A549 (cell line): ENCODE data around the gene ARMH4. TPM values are rescaled to one million over a fixed set of nuclear protein-coding genes. Genes with fewer than 3 reads are reported as not detected.

ENCODE experiments used
- ATAC-seq, 2 experiments: fragments of 200-7000 bp in 1 of 2; fragments of >200 bp in 1 of 2; cut with Nextera tagmentation in 1 of 2; cut with Tn5 transposase in 1 of 2; 3 replicates each; pipeline versions ENCODE4 v1.8.0 to v1.9.1; 2018 to 2020; ENCODE audit warnings: mild to moderate bottlenecking in 1 of 2, moderate library complexity in 1 of 2
- CTCF ChIA-PET: fragments of 300-600 bp; sonication (Branson Sonifier 250); formaldehyde crosslinking; extraction: SDS; loops from one replicate; lab custom pipeline; 2021; ENCODE audit warnings: antibody characterized with exemption, inconsistent platforms; lab: Yijun Ruan, JAX
- POLR2A ChIA-PET: fragments of 350-600 bp; formaldehyde crosslinking; extraction: SDS; loops from one replicate; lab custom pipeline; 2021; ENCODE audit warnings: antibody characterized with exemption, inconsistent platforms; lab: Yijun Ruan, JAX
- DNase-seq, 2 experiments: peaks; one replicate each; pipeline versions ENCODE4 v3.0.0 to v3.0.0-alpha.2; 2011 to 2016; ENCODE audit warnings: low read depth in 1 of 2, low spot score in 1 of 2
- FAIRE-seq: peaks from 2 replicates; lab custom pipeline; 2011; peaks lifted over from hg19 to GRCh38; lab: Jason Lieb, UNC
- H3K27ac ChIP-seq, 2 experiments: fragments of >200 bp; sonication (Bioruptor Twin); formaldehyde crosslinking; 3 replicates each; pipeline ENCODE4 v1.5.1; 2016 to 2017
- H3K4me1 ChIP-seq: fragments of >200 bp; sonication (Bioruptor Twin); formaldehyde crosslinking; 3 replicates; pipeline ENCODE4 v1.6.1; 2016
- H3K4me2 ChIP-seq: fragments of >200 bp; sonication (Bioruptor Twin); formaldehyde crosslinking; 3 replicates; pipeline ENCODE4 v1.6.1; 2016
- H3K4me3 ChIP-seq: fragments of >200 bp; sonication (Bioruptor Twin); formaldehyde crosslinking; 3 replicates; pipeline ENCODE4 v1.5.1; 2016
- H3K9me3 ChIP-seq: fragments of >200 bp; sonication (Bioruptor Twin); formaldehyde crosslinking; 3 replicates; pipeline ENCODE4 v1.6.1; 2016
- ATOH8 ChIP-seq: fragments of 250-450 bp; sonication (Bioruptor Pico); IDR thresholded peaks from 2 replicates; pipeline ENCODE4 v1.5.0; 2020; ENCODE audit warnings: low read depth, mild to moderate bottlenecking, moderate library complexity
- BCL3 ChIP-seq: fragments of >200 bp; sonication (Bioruptor Twin); formaldehyde crosslinking; IDR thresholded peaks from 3 replicates; pipeline ENCODE4 v1.6.1; 2016
- CBX8 ChIP-seq: fragments of 200-600 bp; sonication (generic); IDR thresholded peaks from 2 replicates; pipeline ENCODE4 v1.6.1; 2016
- CHD4 ChIP-seq: fragments of 200-600 bp; sonication (generic); IDR thresholded peaks from 2 replicates; pipeline ENCODE4 v1.6.1; 2016; ENCODE audit warnings: antibody characterized with exemption, mild to moderate bottlenecking, borderline replicate concordance
- E2F6 ChIP-seq: IDR thresholded peaks from 2 replicates; pipeline ENCODE4 v1.6.1; 2012; ENCODE audit warnings: low read depth, borderline replicate concordance
- EP300 ChIP-seq, 2 experiments: fragments of >200 bp; sonication (Bioruptor Twin); formaldehyde crosslinking; IDR thresholded peaks; 2 replicates in 1 of 2; 3 replicates in 1 of 2; pipeline ENCODE4 v1.6.1; 2016 to 2017
- ESRRA ChIP-seq: fragments of 150-350 bp; IDR thresholded peaks from 2 replicates; pipeline ENCODE4 v1.6.1; 2014; ENCODE audit warnings: mild to moderate bottlenecking, low read length, borderline replicate concordance
- FOSB ChIP-seq: fragments of 250-450 bp; sonication (Bioruptor Pico); IDR thresholded peaks from 2 replicates; pipeline ENCODE4 v1.5.0; 2020; ENCODE audit warnings: mild to moderate bottlenecking, moderate library complexity
- FOSL2 ChIP-seq, 2 experiments: fragments of 450-650 bp in 1 of 2; fragments of >200 bp in 1 of 2; sonication (Bioruptor Twin) in 1 of 2; formaldehyde crosslinking; IDR thresholded peaks; 2 replicates each; pipeline versions ENCODE4 v1.5.0 to v1.6.1; 2016 to 2020; ENCODE audit warnings: mild to moderate bottlenecking in 1 of 2, moderate library complexity in 1 of 2
- HES2 ChIP-seq: fragments of >200 bp; sonication (Bioruptor Twin); formaldehyde crosslinking; IDR thresholded peaks from 2 replicates; pipeline ENCODE4 v1.6.1; 2016
- HOXA7 ChIP-seq: fragments of 250-450 bp; sonication (Bioruptor Pico); IDR thresholded peaks from 2 replicates; pipeline ENCODE4 v1.5.0; 2020; ENCODE audit warnings: mild to moderate bottlenecking, moderate library complexity
- KDM1A ChIP-seq: fragments of 200-600 bp; sonication (generic); IDR thresholded peaks from 2 replicates; pipeline ENCODE4 v1.6.1; 2016; ENCODE audit warnings: low read depth, mild to moderate bottlenecking
- KDM5A ChIP-seq: fragments of 200-600 bp; sonication (generic); IDR thresholded peaks from 2 replicates; pipeline ENCODE4 v1.6.1; 2016; ENCODE audit warnings: antibody characterized with exemption, mild to moderate bottlenecking
- MAFK ChIP-seq: fragments of 450-650 bp; IDR thresholded peaks from 2 replicates; pipeline ENCODE4 v1.6.1; 2014; ENCODE audit not compliant: partially characterized antibody
- MAZ ChIP-seq: fragments of 150-350 bp; IDR thresholded peaks from 2 replicates; pipeline ENCODE4 v1.6.1; 2014; ENCODE audit warnings: antibody characterized with exemption, low read depth, low read length, borderline replicate concordance
- MYC ChIP-seq: IDR thresholded peaks from 2 replicates; pipeline ENCODE4 v1.6.1; 2012; ENCODE audit warnings: mild to moderate bottlenecking, inconsistent platforms, low read length, improper control_type of control experiment, borderline replicate concordance
- NR3C1 ChIP-seq: fragments of >200 bp; sonication (Bioruptor Twin); formaldehyde crosslinking; IDR thresholded peaks from 3 replicates; pipeline ENCODE4 v1.6.1; 2017
- POLR2A ChIP-seq: IDR thresholded peaks from 2 replicates; pipeline ENCODE4 v1.6.1; 2012; ENCODE audit warnings: mild to moderate bottlenecking, low read length
- RARB ChIP-seq: fragments of 250-450 bp; sonication (Bioruptor Pico); IDR thresholded peaks from 2 replicates; pipeline ENCODE4 v1.8.0; 2021; ENCODE audit warnings: mild to moderate bottlenecking, moderate library complexity
- REST ChIP-seq: fragments of 200-600 bp; sonication (generic); IDR thresholded peaks from 2 replicates; pipeline ENCODE4 v1.6.1; 2016; ENCODE audit warnings: antibody characterized with exemption, mild to moderate bottlenecking, moderate library complexity
- RNF2 ChIP-seq: fragments of 200-600 bp; sonication (generic); IDR thresholded peaks from 2 replicates; pipeline ENCODE4 v1.6.1; 2016; ENCODE audit warnings: low read depth, mild to moderate bottlenecking, antibody characterized with exemption, moderate library complexity, borderline replicate concordance
- SREBF2 ChIP-seq: fragments of 450-650 bp; IDR thresholded peaks from 2 replicates; pipeline ENCODE4 v1.6.1; 2014; ENCODE audit warnings: mild to moderate bottlenecking, moderate library complexity
- ZFP36 ChIP-seq: fragments of 450-650 bp; IDR thresholded peaks from 2 replicates; pipeline ENCODE4 v1.6.1; 2014; ENCODE audit warnings: borderline replicate concordance; ENCODE audit not compliant: partially characterized antibody
- WGBS: methylation state at CpG from one replicate; pipeline ENCODE4 v1.1.6; 2017; ENCODE audit errors: missing lambda C conversion rate; 5-methylcytosine and 5-hydroxymethylcytosine counted together
- polyA plus RNA-seq, 4 experiments: library from polyadenylated mRNA; depleted of rRNA in 3 of 4; stranded (reverse); fragments of >200 nt; fragmentation: RNase III in 1 of 4; extraction: RNeasy Plus Mini Kit Qiagen cat#74134 plus additional on column Dnase treatment in 1 of 4; gene quantifications; 2 replicates in 3 of 4; 3 replicates in 1 of 4; pipeline ENCODE4 v1.2.3, GENCODE V29; 2011 to 2017

The ARMH4 gene
- polyA plus RNA-seq, 2 of the 4 experiments (the other 2 are of a cell fraction) = 0.56 to 0.77 TPM

- TF ChIP-seq REST (no peak), KDM5A (no peak), EP300 (IDR thresholded peaks at IDR 0.05) (no peak), ESRRA (no peak), CBX8 (no peak), HOXA7 (no peak), MAFK (no peak), ZFP36 (no peak), RNF2 (no peak), POLR2A (no peak), MYC (no peak), KDM1A (no peak), SREBF2 (no peak), FOSL2 (IDR thresholded peaks at IDR 0.05) (no peak), FOSL2 (CRISPR knock-in tag; IDR thresholded peaks at IDR 0.05) (no peak), MAZ (no peak)
Measured at GRCh38 chr14:58107041-58107440, 45.0 kb downstream of the ARMH4 start (continued).

- FAIRE-seq (no peak), DNase-seq (no peak), ATAC-seq (no peak)
- no peak overlapping the region for H3K4me2 ChIP-seq
- H3K4me1 ChIP-seq = no peaks in the 10 kb centered on the region
- H3K9me3 ChIP-seq = no peaks in the 10 kb centered on the region
- WGBS = 26% methylated on average over 4 of the region's 4 CpGs
- ChIA-PET POLR2A (no interaction called here), CTCF (interaction anchor here (0.6 to 9.1 kb wide), 10 partner anchors 11 to 414 kb away, joined by 3 to 79 read pairs (median 3); partner anchors contain the start of genes PSMA3 and TOMM20L)
- H3K4me3 ChIP-seq = no peak overlapping the region
- TF ChIP-seq ATOH8 (CRISPR knock-in tag) = no peak
- TF ChIP-seq FOSB = no peak
- no peak for TF ChIP-seq BCL3
- TF ChIP-seq POLR2A = no peak
- TF ChIP-seq CHD4 = no peak
- no peak for TF ChIP-seq RNF2
- no peak for TF ChIP-seq HES2
- TF ChIP-seq E2F6 = no peak
- TF ChIP-seq RARB (CRISPR knock-in tag) = no peak
- no peak for TF ChIP-seq NR3C1
- H3K27ac ChIP-seq = no peak overlapping the region
Measured at GRCh38 chr14:58106446-58106845, 45.6 kb downstream of the ARMH4 start.
